T-helper 17 cell (primary cell): Measurements from ENCODE around the gene FAM222B. TPM values are rescaled to one million over a fixed set of nuclear protein-coding genes. Genes with fewer than 3 reads are reported as not detected.
"Not testable (repeated sequence)": the region's sequence is repeated elsewhere in the genome, so short reads cannot be mapped to it uniquely, and the experiment has no call there.

Experiments used
- ATAC-seq: fragments of 150-1000 bp; cut with Tn5 transposase; 2 replicates; pipeline ENCODE4 v1.10.0; 2021; ENCODE audit warnings: mild to moderate bottlenecking, moderate library complexity
- DNase-seq, 3 donors: peaks; one replicate each; pipeline versions ENCODE4 v3.0.0 to v3.0.0-alpha.2; 2020 to 2021
- H3K9me3 ChIP-seq: one replicate; pipeline ENCODE4 v1.7.0; 2013; ENCODE audit warnings: low read length, mild to moderate bottlenecking; ENCODE audit not compliant: control insufficient read depth, poor library complexity, severe bottlenecking
- H3K27ac Mint-ChIP-seq: one replicate; pipeline ENCODE4 v1.8.0; 2022; ENCODE audit warnings: mild to moderate bottlenecking, moderate library complexity, mixed read lengths
- H3K27me3 Mint-ChIP-seq: one replicate; pipeline ENCODE4 v1.8.0; 2022; ENCODE audit warnings: mixed read lengths
- H3K36me3 Mint-ChIP-seq: one replicate; pipeline ENCODE4 v1.8.0; 2022; ENCODE audit warnings: low read depth, mixed read lengths
- H3K4me1 Mint-ChIP-seq: one replicate; pipeline ENCODE4 v1.8.0; 2022; ENCODE audit warnings: mild to moderate bottlenecking, mixed read lengths
- H3K4me3 Mint-ChIP-seq: one replicate; pipeline ENCODE4 v1.8.0; 2022; ENCODE audit warnings: mild to moderate bottlenecking, moderate library complexity, mixed read lengths
- total RNA-seq, 4 donors: library from RNA in 2 of 4; stranded (reverse) in 2 of 4; gene quantifications; one replicate each; pipeline ENCODE4 v1.2.3 and lab custom pipeline; 2022 to 2026

FAM222B gene
- total RNA-seq, 2 donors from 2014 or later = 18.3 to 22.6 TPM

GRCh38 chr17:28740406-28741357 is 101.9 kb downstream of the FAM222B start:
- DNase-seq = no peak
- Mint-ChIP-seq H3K27me3 (no peaks in the 10 kb centered on the region), H3K4me3 (no peak overlapping the region), H3K27ac (no peak overlapping the region), H3K36me3 (peaks cover 2% of the 10 kb centered on the region), H3K4me1 (peaks cover 24% of the 10 kb centered on the region)
- ATAC-seq = no peak
- no peaks in the 10 kb centered on the region for H3K9me3 ChIP-seq

- H3K27ac Mint-ChIP-seq = peak overlapping the region; percentile 95
Measured at GRCh38 chr17:28738680-28739384, 103.8 kb downstream of the FAM222B start.

GRCh38 chr17:28737770-28738679 is 104.6 kb downstream of the FAM222B start:
- Mint-ChIP-seq H3K4me1 (peaks cover 16% of the 10 kb centered on the region), H3K27ac (peak overlapping the region; percentile 95), H3K27me3 (no peaks in the 10 kb centered on the region), H3K36me3 (peaks cover 2% of the 10 kb centered on the region), H3K4me3 (no peak overlapping the region)
- H3K9me3 ChIP-seq = no peaks in the 10 kb centered on the region
- ATAC-seq (peak; percentile 22), DNase-seq (no peak)

More at GRCh38 chr17:28738680-28739384, 103.8 kb downstream of the FAM222B start:
- H3K27me3 Mint-ChIP-seq = no peaks in the 10 kb centered on the region
- no peaks in the 10 kb centered on the region for H3K9me3 ChIP-seq
- no peak overlapping the region for H3K4me3 Mint-ChIP-seq
- H3K4me1 Mint-ChIP-seq = peaks cover 16% of the 10 kb centered on the region
- ATAC-seq (peak; percentile 93), DNase-seq (peak in 2 of 3 donors; percentile 56 to 61)
- peaks cover 2% of the 10 kb centered on the region for H3K36me3 Mint-ChIP-seq

- peaks cover 16% of the 10 kb centered on the region for H3K4me1 Mint-ChIP-seq
- no peak overlapping the region for H3K27ac Mint-ChIP-seq
- no peak for DNase-seq
- H3K27me3 Mint-ChIP-seq = no peaks in the 10 kb centered on the region
- no peak for ATAC-seq
- H3K36me3 Mint-ChIP-seq = peaks cover 2% of the 10 kb centered on the region
- no peak overlapping the region for H3K4me3 Mint-ChIP-seq
- H3K9me3 ChIP-seq = no peaks in the 10 kb centered on the region
Measured at GRCh38 chr17:28737316-28737715, 105.3 kb downstream of the FAM222B start.

- peaks cover 16% of the 10 kb centered on the region for H3K4me1 Mint-ChIP-seq
- not testable (repeated sequence) for H3K27me3 Mint-ChIP-seq, H3K36me3 Mint-ChIP-seq, H3K27ac Mint-ChIP-seq, DNase-seq, H3K9me3 ChIP-seq, H3K4me3 Mint-ChIP-seq, ATAC-seq
Measured at GRCh38 chr17:28735913-28736769, 106.4 kb downstream of the FAM222B start.

- Mint-ChIP-seq H3K27ac (no peak overlapping the region), H3K27me3 (no peaks in the 10 kb centered on the region)
- ATAC-seq = no peak
Measured at GRCh38 chr17:28735242-28735722, 107.3 kb downstream of the FAM222B start.

GRCh38 chr17:28734712-28735241 is 107.8 kb downstream of the FAM222B start:
- Mint-ChIP-seq H3K36me3 (peaks cover 4% of the 10 kb centered on the region), H3K4me3 (no peak overlapping the region), H3K27ac (no peak overlapping the region), H3K27me3 (no peaks in the 10 kb centered on the region), H3K4me1 (peaks cover 17% of the 10 kb centered on the region)
- DNase-seq = no peak
- ATAC-seq = no peak
- H3K9me3 ChIP-seq = no peaks in the 10 kb centered on the region

More at GRCh38 chr17:28735242-28735722, 107.3 kb downstream of the FAM222B start:
- DNase-seq = no peak
- no peaks in the 10 kb centered on the region for H3K9me3 ChIP-seq
- Mint-ChIP-seq H3K4me1 (peaks cover 16% of the 10 kb centered on the region), H3K4me3 (no peak overlapping the region), H3K36me3 (peaks cover 4% of the 10 kb centered on the region)

GRCh38 chr17:28733346-28733745 is 109.2 kb downstream of the FAM222B start:
- DNase-seq = no peak
- H3K27me3 Mint-ChIP-seq = no peaks in the 10 kb centered on the region

GRCh38 chr17:28729950-28730330 is 112.7 kb downstream of the FAM222B start:
- DNase-seq = no peak
- peaks cover 33% of the 10 kb centered on the region for H3K4me1 Mint-ChIP-seq
- H3K27me3 Mint-ChIP-seq = no peaks in the 10 kb centered on the region
- H3K36me3 Mint-ChIP-seq = peaks cover 2% of the 10 kb centered on the region
- no peak overlapping the region for H3K27ac Mint-ChIP-seq
- no peak overlapping the region for H3K4me3 Mint-ChIP-seq
- no peak for ATAC-seq
- no peaks in the 10 kb centered on the region for H3K9me3 ChIP-seq

More at GRCh38 chr17:28733346-28733745, 109.2 kb downstream of the FAM222B start:
- Mint-ChIP-seq H3K27ac (no peak overlapping the region), H3K4me1 (peaks cover 17% of the 10 kb centered on the region), H3K4me3 (no peak overlapping the region), H3K36me3 (peaks cover 2% of the 10 kb centered on the region)
- H3K9me3 ChIP-seq = no peaks in the 10 kb centered on the region
- ATAC-seq = no peak

- DNase-seq (peak; percentile 94 to 97 (median 96)), ATAC-seq (peak; percentile 74)
- peaks cover 42% of the 10 kb centered on the region for H3K4me1 Mint-ChIP-seq
- peak within 1 kb of the TSS; percentile 100 for H3K27ac Mint-ChIP-seq
- H3K36me3 Mint-ChIP-seq = peaks cover 5% of the 10 kb centered on the region
- peaks cover 3% of the 10 kb centered on the region for H3K9me3 ChIP-seq
- H3K27me3 Mint-ChIP-seq = no peaks in the 10 kb centered on the region
- peak within 1 kb of the TSS; percentile 97 for H3K4me3 Mint-ChIP-seq
Measured at GRCh38 chr17:28728364-28729200, 114.0 kb downstream of the FAM222B start, which contains the start of gene NEK8. Gene NEK8, plus strand, starts transcription at chr17:28728788. Its CDS starts 26 bp downstream, at chr17:28728814.
